H1 (cell line): ENCODE data around the gene IREB2. TPM values are rescaled to one million over a fixed set of nuclear protein-coding genes. Genes with fewer than 3 reads are reported as not detected.

Experiments used
- ASH2L ChIP-seq: fragments of 200-600, 300-600 bp; sonication (generic); IDR thresholded peaks from one replicate; pipeline ENCODE4 v1.7.1; 2017; ENCODE audit warnings: low read length
- PHF8 ChIP-seq: fragments of 200-600 bp; sonication (generic); conservative IDR thresholded peaks from 2 replicates; pipeline ENCODE4 v1.7.1; 2012; ENCODE audit warnings: low read depth, mild to moderate bottlenecking, inconsistent platforms, low read length, moderate library complexity
- RNF2 ChIP-seq: fragments of 200-900, 300-1000 bp; sonication (generic); IDR thresholded peaks from 2 replicates; pipeline ENCODE4 v1.7.1; 2016; ENCODE audit warnings: borderline replicate concordance, low read depth, mild to moderate bottlenecking, antibody characterized with exemption, low read length; ENCODE audit not compliant: poor library complexity, severe bottlenecking; ENCODE audit errors: missing control alignments
- SP2 ChIP-seq: IDR thresholded peaks from 2 replicates; pipeline ENCODE4 v1.6.1; 2012; ENCODE audit warnings: mild to moderate bottlenecking, low read length, inconsistent platforms
- SP4 ChIP-seq: IDR thresholded peaks from 2 replicates; pipeline ENCODE4 v1.6.1; 2012; ENCODE audit warnings: low read length, inconsistent platforms
- TAF7 ChIP-seq: optimal IDR thresholded peaks from 2 replicates; pipeline ENCODE3; 2011; ENCODE audit warnings: low read depth, mild to moderate bottlenecking, inconsistent platforms, low read length, moderate library complexity, borderline replicate concordance
- polyA plus RNA-seq, 7 experiments: library from polyadenylated mRNA; depleted of rRNA in 3 of 7; stranded (reverse) in 5 of 7; unstranded in 2 of 7; fragments of >200 nt in 5 of 7; fragments of 200-250 nt in 2 of 7; gene quantifications; 1 replicate in 5 of 7; 2 replicates in 1 of 7; 4 replicates in 1 of 7; pipeline versions ENCODE4 v1.2.1 to v1.2.3, GENCODE V29; 2011 to 2013; ENCODE audit warnings: missing spikeins in 2 of 7, mixed read lengths in 2 of 7
- total RNA-seq: library from RNA; stranded (reverse); fragmentation: NEBNext Ultra II Directional; extraction: Animal tissue kit (Norgen Biotek cat#: 25700); gene quantifications from 2 replicates; pipeline ENCODE4 v1.2.1, GENCODE V29; 2021

The IREB2 gene
- total and polyA plus RNA-seq, 2 of the 8 experiments (the other 6 are each of a cell fraction or from before 2014, with no cell fraction given), result 21.0 to 103 TPM

GRCh38 chr15:78461171-78461888 lies 23.3 kb downstream of the IREB2 start (continued):
- no peak for TF ChIP-seq TAF7
- TF ChIP-seq ASH2L, result no peak
- no peak for TF ChIP-seq SP2
- TF ChIP-seq SP4, result no peak
- no peak for TF ChIP-seq RNF2
- no peak for TF ChIP-seq PHF8
